A549 (cell line): Measurements from ENCODE around the gene DNM3.

Source experiments
- CBX2 ChIP-seq: fragments of 200-600 bp; sonication (generic); IDR thresholded peaks from 2 replicates; pipeline ENCODE4 v1.6.1; 2016; ENCODE audit warnings: low read depth, mild to moderate bottlenecking, borderline replicate concordance
- KDM1A ChIP-seq: fragments of 200-600 bp; sonication (generic); IDR thresholded peaks from 2 replicates; pipeline ENCODE4 v1.6.1; 2016; ENCODE audit warnings: low read depth, mild to moderate bottlenecking
- POLR2A ChIP-seq: IDR thresholded peaks from 2 replicates; pipeline ENCODE4 v1.6.1; 2012; ENCODE audit warnings: mild to moderate bottlenecking, low read length
- POLR2AphosphoS2 ChIP-seq: conservative IDR thresholded peaks from 2 replicates; pipeline ENCODE4 v1.6.1; 2012; ENCODE audit warnings: low read length, improper control_type of control experiment, inconsistent platforms
- RCOR1 ChIP-seq: fragments of 150-350 bp; IDR thresholded peaks from 2 replicates; pipeline ENCODE4 v1.6.1; 2014; ENCODE audit warnings: antibody characterized with exemption, low read length, low read depth
- TF ChIP-seq, protein P1 (sequence below): IDR thresholded peaks from 2 replicates; pipeline ENCODE4 v1.6.1; 2012
- TF ChIP-seq, protein P2 (sequence below): fragments of >200 bp; sonication (Bioruptor Twin); formaldehyde crosslinking; IDR thresholded peaks from 3 replicates; pipeline ENCODE4 v1.5.1; 2016

DNA sequence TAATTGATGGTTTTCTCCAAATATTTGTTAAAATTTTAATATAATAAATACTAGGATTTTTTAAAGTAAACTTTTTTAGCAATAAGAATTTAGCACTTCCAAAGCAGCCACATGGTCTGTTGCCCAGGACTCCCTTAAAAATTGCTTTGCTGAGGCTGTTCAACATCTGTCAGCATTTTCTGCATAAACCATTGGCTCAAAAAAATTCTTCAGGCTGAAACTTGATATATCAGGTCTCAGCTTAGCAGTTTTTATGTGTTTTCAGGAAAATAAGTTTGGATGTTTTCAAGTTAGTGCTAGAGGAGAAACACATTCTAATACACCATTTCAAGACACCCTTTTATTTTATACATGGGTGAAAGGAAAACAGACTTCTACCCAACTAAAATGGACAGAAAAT is 510.0 kb downstream of the DNM3 start:
- no peak for TF ChIP-seq RCOR1
- TF ChIP-seq POLR2AphosphoS2: no peak
- TF ChIP-seq CBX2: no peak
- TF ChIP-seq, protein P1, sequence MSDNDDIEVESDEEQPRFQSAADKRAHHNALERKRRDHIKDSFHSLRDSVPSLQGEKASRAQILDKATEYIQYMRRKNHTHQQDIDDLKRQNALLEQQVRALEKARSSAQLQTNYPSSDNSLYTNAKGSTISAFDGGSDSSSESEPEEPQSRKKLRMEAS: no peak
- TF ChIP-seq POLR2A: no peak
- TF ChIP-seq KDM1A: no peak
- TF ChIP-seq, protein P2, sequence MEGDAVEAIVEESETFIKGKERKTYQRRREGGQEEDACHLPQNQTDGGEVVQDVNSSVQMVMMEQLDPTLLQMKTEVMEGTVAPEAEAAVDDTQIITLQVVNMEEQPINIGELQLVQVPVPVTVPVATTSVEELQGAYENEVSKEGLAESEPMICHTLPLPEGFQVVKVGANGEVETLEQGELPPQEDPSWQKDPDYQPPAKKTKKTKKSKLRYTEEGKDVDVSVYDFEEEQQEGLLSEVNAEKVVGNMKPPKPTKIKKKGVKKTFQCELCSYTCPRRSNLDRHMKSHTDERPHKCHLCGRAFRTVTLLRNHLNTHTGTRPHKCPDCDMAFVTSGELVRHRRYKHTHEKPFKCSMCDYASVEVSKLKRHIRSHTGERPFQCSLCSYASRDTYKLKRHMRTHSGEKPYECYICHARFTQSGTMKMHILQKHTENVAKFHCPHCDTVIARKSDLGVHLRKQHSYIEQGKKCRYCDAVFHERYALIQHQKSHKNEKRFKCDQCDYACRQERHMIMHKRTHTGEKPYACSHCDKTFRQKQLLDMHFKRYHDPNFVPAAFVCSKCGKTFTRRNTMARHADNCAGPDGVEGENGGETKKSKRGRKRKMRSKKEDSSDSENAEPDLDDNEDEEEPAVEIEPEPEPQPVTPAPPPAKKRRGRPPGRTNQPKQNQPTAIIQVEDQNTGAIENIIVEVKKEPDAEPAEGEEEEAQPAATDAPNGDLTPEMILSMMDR: no peak
